ENCODE results near the gene SPECC1L. TPM values are rescaled to one million over a fixed set of nuclear protein-coding genes. Genes with fewer than 3 reads are reported as not detected.

SPECC1L gene
- total and polyA plus RNA-seq, 2 of the 8 experiments (the other 6 are each of a cell fraction or from before 2014, with no cell fraction given), result 15.7 to 61.6 TPM

- 96% methylated on average over 8 of the region's 8 CpGs; no CpG with 5 or more reads in 1 of the 2 experiments for WGBS, 2 experiments (ENCODE audit: extremely low coverage in 1 of 2, insufficient coverage in 1 of 2, insufficient read length in 1 of 2, insufficient replicate concordance in 2 of 2, low coverage in 1 of 2, low lambda C conversion rate in 2 of 2, missing lambda C conversion rate in 1 of 2)
- Histone ChIP-seq H2AK5ac (ENCODE audit: low read depth, low read length) (no peak overlapping the region), H3K27ac (ENCODE audit: low read depth, low read length) (no peak overlapping the region), H3K36me3 (ENCODE audit: control insufficient read depth in 2 of 4, insufficient read depth in 4 of 4, low read length in 3 of 4) (no peaks in the 10 kb centered on the region), H4K5ac (ENCODE audit: insufficient read length, low read depth, low read length) (no peak overlapping the region), H4K91ac (replicated peaks; ENCODE audit: insufficient read length, low read length) (no peak overlapping the region), H3K18ac (ENCODE audit: extremely low read depth, low read length) (no peak overlapping the region), H2BK15ac (ENCODE audit: low read length) (no peak overlapping the region), H4K20me1 (replicated peaks in 1 of 2; ENCODE audit: control insufficient read depth in 1 of 2, insufficient read depth in 2 of 2, low read length in 2 of 2) (no peaks in the 10 kb centered on the region), H3K27me3 (replicated peaks in 1 of 4; ENCODE audit: control insufficient read depth in 3 of 4, extremely low read depth in 1 of 4, insufficient read depth in 3 of 4, low read length in 3 of 4) (no peaks in the 10 kb centered on the region), H3K9me3 (ENCODE audit: insufficient read depth in 2 of 2, low read depth in 1 of 2, low read length in 1 of 2) (no peaks in the 10 kb centered on the region), H3K56ac (replicated peaks; ENCODE audit: insufficient read length, low read depth, low read length) (no peak overlapping the region), H3K4me1 (replicated peaks in 1 of 4; ENCODE audit: control insufficient read depth in 3 of 4, insufficient read depth in 4 of 4, low read length in 3 of 4) (peaks cover 0 to 7% (median 5%) of the 10 kb centered on the region in 4 experiments; a peak in 4 of 7 replicates), H3K4ac (replicated peaks; ENCODE audit: insufficient read length, low read depth, low read length) (no peak overlapping the region), H4K8ac (ENCODE audit: extremely low read depth, insufficient read depth, low read length) (no peak overlapping the region), H2AFZ (ENCODE audit: low read length) (no peak overlapping the region), H3K79me2 (ENCODE audit: control insufficient read depth in 1 of 2, insufficient read depth in 2 of 2, low read length in 2 of 2) (no peaks in the 10 kb centered on the region), H3K23me2 (ENCODE audit: low read depth, low read length) (no peaks in the 10 kb centered on the region), H3K79me1 (ENCODE audit: low read depth, low read length) (no peaks in the 10 kb centered on the region), H3K4me3 (ENCODE audit: extremely low read depth in 1 of 4, insufficient read depth in 2 of 4, low read depth in 3 of 4, low read length in 4 of 4) (no peak overlapping the region), H3K9ac (replicated peaks in 1 of 4; ENCODE audit: extremely low read depth in 1 of 4, low read depth in 3 of 4, low read length in 3 of 4) (no peak overlapping the region), H3K4me2 (ENCODE audit: insufficient read depth in 1 of 2, low read depth in 2 of 2, low read length in 2 of 2) (no peak overlapping the region), H2BK20ac (ENCODE audit: low read length) (no peak overlapping the region), H3K23ac (ENCODE audit: insufficient read length) (no peak overlapping the region), H2BK120ac (replicated peaks; ENCODE audit: low read depth, low read length) (no peak overlapping the region), H2BK12ac (ENCODE audit: low read depth, low read length) (no peak overlapping the region), H3K14ac (ENCODE audit: insufficient read length) (no peak overlapping the region), H2BK5ac (ENCODE audit: low read depth, low read length) (no peak overlapping the region)
- no peak for DNase-seq (ENCODE audit: low read depth in 1 of 2, low spot score in 2 of 2)
- TF ChIP-seq SAP30 (IDR thresholded peaks at IDR 0.05; ENCODE audit: insufficient read depth, insufficient replicate concordance, low read length) (no peak), POU5F1 (IDR thresholded peaks at IDR 0.05; ENCODE audit: low read depth, low read length) (no peak)
- ChIA-PET POLR2A (ENCODE audit: partially characterized antibody) (no interaction called here), CTCF (ENCODE audit: partially characterized antibody) (interaction anchor here (1.0 to 2.9 kb wide), 4 partner anchors 18 to 80 kb away, joined by 3 to 9 read pairs (median 6); no protein-coding TSS in a partner anchor)
- FAIRE-seq, result no peak
These were observed 171.7 kb downstream of the SPECC1L start for GRCh38 chr22:24442352-24442744.
